Smooth muscle cell (in vitro differentiated cells): ENCODE measurements around the gene MECR. TPM values are rescaled to one million over a fixed set of nuclear protein-coding genes. Genes with fewer than 3 reads are reported as not detected.

ENCODE experiments used
- DNase-seq: peaks from one replicate; lab custom pipeline; 2025; ENCODE audit not compliant: unreplicated experiment; lab: John Stamatoyannopoulos, UW
- H2AFZ ChIP-seq: fragments of 200-600 bp; sonication (generic); 2 replicates; pipeline ENCODE4 v1.6.0; 2016; ENCODE audit warnings: antibody characterized with exemption, low read depth, mild to moderate bottlenecking
- H3F3A ChIP-seq: fragments of 200-600 bp; sonication (generic); 2 replicates; pipeline ENCODE4 v1.6.0; 2017; ENCODE audit warnings: antibody characterized with exemption, low read depth
- H3K27ac ChIP-seq: fragments of 200-600 bp; sonication (generic); 2 replicates; pipeline ENCODE4 v1.5.1; 2016; ENCODE audit warnings: low read depth, mild to moderate bottlenecking
- H3K27me3 ChIP-seq: fragments of 200-600 bp; sonication (generic); 2 replicates; pipeline ENCODE4 v1.6.1; 2016; ENCODE audit warnings: low read depth, mild to moderate bottlenecking
- H3K36me3 ChIP-seq: fragments of 200-600 bp; sonication (generic); 2 replicates; pipeline ENCODE4 v1.5.1; 2016; ENCODE audit warnings: low read depth
- H3K4me1 ChIP-seq: fragments of 200-600 bp; sonication (generic); 2 replicates; pipeline ENCODE4 v1.5.1; 2016; ENCODE audit warnings: low read depth
- H3K4me2 ChIP-seq: fragments of 200-600 bp; sonication (generic); 2 replicates; pipeline ENCODE4 v1.6.0; 2016; ENCODE audit warnings: mild to moderate bottlenecking
- H3K4me3 ChIP-seq: fragments of 200-600 bp; sonication (generic); 2 replicates; pipeline ENCODE4 v1.5.1; 2016; ENCODE audit warnings: mild to moderate bottlenecking
- H3K79me2 ChIP-seq: fragments of 200-600 bp; sonication (generic); 2 replicates; pipeline ENCODE4 v1.6.0; 2016; ENCODE audit warnings: low read depth, mild to moderate bottlenecking
- H3K9ac ChIP-seq: fragments of 200-600 bp; sonication (generic); 2 replicates; pipeline ENCODE4 v1.6.0; 2016; ENCODE audit warnings: low read depth
- H3K9me3 ChIP-seq: fragments of 200-600 bp; sonication (generic); replicated peaks from 2 replicates; pipeline ENCODE4 v1.5.1; 2016; ENCODE audit warnings: low read depth
- H4K20me1 ChIP-seq: fragments of 200-600 bp; sonication (generic); 2 replicates; pipeline ENCODE4 v1.6.0; 2016; ENCODE audit warnings: low read depth
- CTCF ChIP-seq: fragments of 200-600 bp; sonication (generic); IDR thresholded peaks from 2 replicates; pipeline ENCODE4 v1.5.1; 2017; ENCODE audit warnings: borderline replicate concordance, mild to moderate bottlenecking, antibody characterized with exemption; ENCODE audit not compliant: insufficient read depth, poor library complexity, severe bottlenecking
- WGBS: methylation state at CpG from one replicate; pipeline ENCODE4 v1.1.7; 2016; ENCODE audit warnings: low lambda C conversion rate; 5-methylcytosine and 5-hydroxymethylcytosine counted together
- polyA plus RNA-seq: library from polyadenylated mRNA; unstranded; fragments of >200 nt; fragmentation: Nextera tagmentation; extraction: Ambion mirVana; gene quantifications from 2 replicates; pipeline ENCODE4 v1.2.1, GENCODE V29; 2016
- total RNA-seq: library from RNA; depleted of rRNA; stranded (reverse); fragments of >200 nt; gene quantifications from 2 replicates; pipeline ENCODE4 v1.2.3, GENCODE V29; 2014

Gene MECR
- total and polyA plus RNA-seq, 2 experiments from 2014 or later, result 11.6 to 43.8 TPM

DNA sequence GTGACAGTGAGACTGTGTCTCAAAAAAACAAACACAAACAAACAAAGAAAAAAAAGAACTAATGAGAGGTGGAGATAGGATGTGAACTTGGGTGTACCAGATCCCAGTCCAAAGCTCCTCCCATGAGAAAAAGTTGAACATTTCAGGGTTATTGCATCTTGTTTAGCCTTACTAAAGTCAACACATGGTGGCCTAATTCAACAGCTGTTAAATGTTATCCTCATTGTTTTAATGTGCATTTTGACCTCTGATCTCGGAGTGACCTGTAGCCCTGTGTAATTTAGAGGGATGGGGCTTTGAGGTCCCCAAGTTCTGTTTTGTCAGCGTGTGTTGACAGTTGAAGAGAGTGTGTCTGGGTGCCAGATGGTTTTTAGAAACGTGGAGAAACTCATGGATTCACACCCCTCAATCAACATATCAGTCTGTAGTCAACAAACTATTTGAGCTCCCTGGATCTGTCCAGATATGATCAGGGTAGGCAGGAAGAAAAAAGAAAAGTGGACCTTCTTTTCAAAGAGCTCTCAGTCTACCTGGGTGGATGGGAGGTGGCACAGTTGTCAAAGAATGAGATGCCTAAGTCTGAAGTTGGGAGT is 40.3 kb upstream of the MECR start:
- H3K27ac ChIP-seq, result no peak overlapping the region
- WGBS, result 73% methylated on average over 3 of the region's 3 CpGs
- no peak overlapping the region for H2AFZ ChIP-seq

DNA sequence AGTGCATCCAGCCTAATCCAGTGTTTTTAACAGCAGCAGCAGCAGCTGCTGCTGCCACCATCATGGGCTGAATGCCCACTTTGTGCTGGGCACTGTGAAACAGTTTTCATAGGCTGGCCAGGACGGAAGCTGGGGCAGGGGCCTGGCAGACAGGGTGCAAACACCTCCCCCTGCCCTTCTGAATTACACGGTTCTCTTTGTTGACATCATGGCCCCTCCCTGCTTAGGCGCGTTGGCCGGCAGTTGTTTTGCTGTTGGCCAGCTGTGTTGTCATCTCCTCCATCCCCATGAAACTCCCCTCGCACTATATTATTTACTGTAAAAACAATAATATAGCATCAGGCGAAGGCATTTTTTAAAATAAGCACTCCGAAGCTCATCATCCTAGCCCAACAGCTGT is 38.6 kb upstream of the MECR start:
- 95% methylated on average over 8 of the region's 8 CpGs for WGBS
- DNase-seq, result no peak
- H3K4me2 ChIP-seq, result no peak overlapping the region
- H3K36me3 ChIP-seq, result no peaks in the 10 kb centered on the region
- H2AFZ ChIP-seq, result no peak overlapping the region
- H3K79me2 ChIP-seq, result no peaks in the 10 kb centered on the region
- TF ChIP-seq CTCF, result no peak
- H3K9me3 ChIP-seq, result no peaks in the 10 kb centered on the region
- H3K4me3 ChIP-seq, result no peak overlapping the region
- no peak overlapping the region for H3K9ac ChIP-seq
- no peaks in the 10 kb centered on the region for H4K20me1 ChIP-seq
- H3F3A ChIP-seq, result no peaks in the 10 kb centered on the region
- H3K27me3 ChIP-seq, result no peaks in the 10 kb centered on the region
- no peak overlapping the region for H3K27ac ChIP-seq
- H3K4me1 ChIP-seq, result peaks cover 15% of the 10 kb centered on the region

More for the DNA sequence above, 40.3 kb upstream of the MECR start:
- Histone ChIP-seq H3K36me3 (no peaks in the 10 kb centered on the region), H3K79me2 (no peaks in the 10 kb centered on the region), H3K4me2 (peak overlapping the region; percentile 33), H3K27me3 (no peaks in the 10 kb centered on the region), H3K4me3 (no peak overlapping the region), H3K9me3 (no peaks in the 10 kb centered on the region), H3K9ac (no peak overlapping the region), H4K20me1 (no peaks in the 10 kb centered on the region), H3F3A (no peaks in the 10 kb centered on the region), H3K4me1 (peaks cover 15% of the 10 kb centered on the region)
- DNase-seq, result no peak
- TF ChIP-seq CTCF, result no peak

- WGBS, result 73% methylated on average over 9 of the region's 9 CpGs
- H3F3A ChIP-seq, result no peaks in the 10 kb centered on the region
- H3K4me3 ChIP-seq, result no peak overlapping the region
- H3K9me3 ChIP-seq, result no peaks in the 10 kb centered on the region
- H3K9ac ChIP-seq, result no peak overlapping the region
- H3K27ac ChIP-seq, result no peak overlapping the region
- H3K4me1 ChIP-seq, result peaks cover 14% of the 10 kb centered on the region
- H2AFZ ChIP-seq, result no peak overlapping the region
- no peaks in the 10 kb centered on the region for H3K36me3 ChIP-seq
- DNase-seq, result no peak
- H3K27me3 ChIP-seq, result no peaks in the 10 kb centered on the region
- TF ChIP-seq CTCF, result no peak
- no peak overlapping the region for H3K4me2 ChIP-seq
- no peaks in the 10 kb centered on the region for H3K79me2 ChIP-seq
- H4K20me1 ChIP-seq, result no peaks in the 10 kb centered on the region
Observed at GRCh38 chr1:29267321-29268070, 36.8 kb upstream of the MECR start.
